ENCODE results near the gene ITGA1.
"Not testable (repeated sequence)": the region's sequence is repeated elsewhere in the genome, so short reads cannot be mapped to it uniquely, and the experiment has no call there.

- TF ChIP-seq CTCF (conservative IDR thresholded peaks at IDR 0.05); ZFX (IDR thresholded peaks at IDR 0.05): not testable (repeated sequence)
These were observed 61.0 kb downstream of the ITGA1 start for GRCh38 chr5:52848688-52849087.
